SK-N-SH treated with all-trans-retinoic acid at 6 μM for 48 hours (cell line): ENCODE results near the gene TMEM201.

Experiments used
- ATAC-seq: fragments of 200-7000 bp; cut with Tn5 transposase; 3 replicates; pipeline ENCODE4 v1.9.1; 2020; ENCODE audit warnings: mild to moderate bottlenecking, moderate library complexity
- ARNTL ChIP-seq: fragments of 450-650 bp; formaldehyde crosslinking; IDR thresholded peaks from 2 replicates; pipeline ENCODE4 v1.5.0; 2020; ENCODE audit warnings: low read depth, mild to moderate bottlenecking, moderate library complexity, borderline replicate concordance
- BACH2 ChIP-seq: fragments of 250-450 bp; sonication (Bioruptor Pico); IDR thresholded peaks from 2 replicates; pipeline ENCODE4 v1.9.0; 2021; ENCODE audit warnings: mild to moderate bottlenecking, borderline replicate concordance
- CSDC2 ChIP-seq: fragments of 250-450 bp; sonication (Bioruptor Pico); IDR thresholded peaks from 2 replicates; pipeline ENCODE4 v1.5.0; 2020; ENCODE audit warnings: mild to moderate bottlenecking, moderate library complexity
- ESRRG ChIP-seq: fragments of 250-450 bp; sonication (Bioruptor Pico); IDR thresholded peaks from 2 replicates; pipeline ENCODE4 v1.6.1; 2021; ENCODE audit warnings: mild to moderate bottlenecking
- GLIS3 ChIP-seq: fragments of 250-450 bp; sonication (Bioruptor Pico); IDR thresholded peaks from 2 replicates; pipeline ENCODE4 v1.5.0; 2020; ENCODE audit warnings: mild to moderate bottlenecking, moderate library complexity
- ISL1 ChIP-seq: fragments of 250-450 bp; sonication (Bioruptor Pico); IDR thresholded peaks from 2 replicates; pipeline ENCODE4 v2.1.2; 2022; ENCODE audit warnings: mild to moderate bottlenecking, moderate library complexity
- PPARA ChIP-seq: fragments of 250-450 bp; sonication (Bioruptor Pico); IDR thresholded peaks from 2 replicates; pipeline ENCODE4 v1.5.0; 2020; ENCODE audit warnings: mild to moderate bottlenecking, borderline replicate concordance
- RARB ChIP-seq: fragments of 250-450 bp; sonication (Bioruptor Pico); IDR thresholded peaks from 2 replicates; pipeline ENCODE4 v1.8.0; 2021; ENCODE audit warnings: mild to moderate bottlenecking, moderate library complexity
- SNAI2 ChIP-seq: fragments of 250-450 bp; sonication (Bioruptor Pico); IDR thresholded peaks from 2 replicates; pipeline ENCODE4 v1.5.0; 2020; ENCODE audit warnings: mild to moderate bottlenecking, moderate library complexity
- TCF4 ChIP-seq: fragments of 250-450 bp; sonication (Bioruptor Pico); IDR thresholded peaks from 2 replicates; pipeline ENCODE4 v1.8.0; 2021; ENCODE audit warnings: mild to moderate bottlenecking, moderate library complexity, borderline replicate concordance
- TOX ChIP-seq: fragments of 250-450 bp; sonication (Bioruptor Pico); IDR thresholded peaks from 2 replicates; pipeline ENCODE4 v1.8.0; 2021; ENCODE audit warnings: mild to moderate bottlenecking, moderate library complexity, borderline replicate concordance
- ZC3H10 ChIP-seq: fragments of 250-450 bp; sonication (Bioruptor Pico); IDR thresholded peaks from 2 replicates; pipeline ENCODE4 v1.5.1; 2021; ENCODE audit warnings: mild to moderate bottlenecking, moderate library complexity
- ZFP3 ChIP-seq: fragments of 250-450 bp; sonication (Bioruptor Pico); IDR thresholded peaks from 2 replicates; pipeline ENCODE4 v1.5.0; 2020; ENCODE audit warnings: mild to moderate bottlenecking, moderate library complexity
- ZNF70 ChIP-seq: fragments of 450-650 bp; formaldehyde crosslinking; IDR thresholded peaks from 2 replicates; pipeline ENCODE4 v1.5.0; 2020; ENCODE audit warnings: mild to moderate bottlenecking, moderate library complexity
- TF ChIP-seq, protein P1 (sequence below): fragments of 250-450 bp; sonication (Bioruptor Pico); IDR thresholded peaks from 2 replicates; pipeline ENCODE4 v1.5.0; 2020; ENCODE audit warnings: mild to moderate bottlenecking, moderate library complexity
- TF ChIP-seq, protein P2 (sequence below): fragments of 250-450 bp; sonication (Bioruptor Pico); IDR thresholded peaks from 2 replicates; pipeline ENCODE4 v1.8.0; 2020; ENCODE audit warnings: mild to moderate bottlenecking, moderate library complexity, borderline replicate concordance
- TF ChIP-seq, protein P3 (sequence below): fragments of 250-450 bp; sonication (Bioruptor Pico); IDR thresholded peaks from 2 replicates; pipeline ENCODE4 v1.5.1; 2021; ENCODE audit warnings: mild to moderate bottlenecking, moderate library complexity
- TF ChIP-seq, protein P4 (sequence below): fragments of 250-450 bp; sonication (Bioruptor Pico); IDR thresholded peaks from 2 replicates; pipeline ENCODE4 v1.8.0; 2021; ENCODE audit warnings: low read depth, mild to moderate bottlenecking, moderate library complexity, borderline replicate concordance

Gene TMEM201

DNA sequence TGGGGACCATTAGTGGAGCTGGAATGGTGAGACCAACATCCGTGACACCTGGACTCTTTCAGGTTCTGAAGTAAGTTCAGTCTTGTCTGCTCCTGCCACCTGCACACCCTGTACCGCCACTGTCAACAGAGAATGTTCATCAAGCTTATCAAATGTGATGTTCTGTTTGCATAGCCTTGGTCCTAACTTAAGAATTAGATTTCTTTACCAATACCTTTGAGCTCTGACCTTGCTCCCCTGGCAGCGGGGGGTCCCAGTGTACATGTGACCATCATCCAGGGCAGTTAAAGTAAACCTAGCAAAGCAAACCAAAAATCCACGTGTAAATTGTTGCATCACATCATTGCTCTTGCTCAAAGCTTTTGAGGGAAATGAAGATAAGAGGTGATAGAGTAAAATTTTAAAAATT lies 35.0 kb upstream of the TMEM201 start:
- ATAC-seq: no peak
- TF ChIP-seq TCF4 (CRISPR knock-in tag): no peak
- no peak for TF ChIP-seq ZFP3
- no peak for TF ChIP-seq BACH2 (CRISPR knock-in tag)
- TF ChIP-seq, all 23 proteins: peak for 0

DNA sequence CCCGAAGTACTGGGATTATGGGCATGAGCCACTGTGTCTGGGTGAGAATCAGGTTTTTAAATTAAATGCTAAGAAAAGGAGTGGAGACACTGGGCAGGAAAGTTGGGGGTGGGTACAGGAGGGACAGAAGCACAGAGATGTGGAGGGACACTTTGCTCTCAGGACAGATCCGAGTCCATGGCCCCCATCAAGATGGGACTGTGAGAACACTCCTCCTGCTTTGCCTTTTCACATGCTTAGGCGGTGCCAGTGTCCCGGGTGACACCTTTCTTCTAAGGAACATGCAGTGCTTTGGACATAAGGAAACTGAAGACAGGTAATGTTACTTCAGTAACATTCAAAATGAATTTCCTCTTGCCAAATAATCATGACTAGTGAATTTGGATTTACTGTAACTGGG lies 32.8 kb upstream of the TMEM201 start:
- TF ChIP-seq ARNTL (no peak), ZC3H10 (CRISPR knock-in tag) (no peak), SNAI2 (no peak), ZNF70 (no peak), GLIS3 (CRISPR knock-in tag) (no peak), TCF4 (CRISPR knock-in tag) (no peak), ISL1 (CRISPR knock-in tag) (no peak), ZFP3 (no peak)
- TF ChIP-seq, protein P1, sequence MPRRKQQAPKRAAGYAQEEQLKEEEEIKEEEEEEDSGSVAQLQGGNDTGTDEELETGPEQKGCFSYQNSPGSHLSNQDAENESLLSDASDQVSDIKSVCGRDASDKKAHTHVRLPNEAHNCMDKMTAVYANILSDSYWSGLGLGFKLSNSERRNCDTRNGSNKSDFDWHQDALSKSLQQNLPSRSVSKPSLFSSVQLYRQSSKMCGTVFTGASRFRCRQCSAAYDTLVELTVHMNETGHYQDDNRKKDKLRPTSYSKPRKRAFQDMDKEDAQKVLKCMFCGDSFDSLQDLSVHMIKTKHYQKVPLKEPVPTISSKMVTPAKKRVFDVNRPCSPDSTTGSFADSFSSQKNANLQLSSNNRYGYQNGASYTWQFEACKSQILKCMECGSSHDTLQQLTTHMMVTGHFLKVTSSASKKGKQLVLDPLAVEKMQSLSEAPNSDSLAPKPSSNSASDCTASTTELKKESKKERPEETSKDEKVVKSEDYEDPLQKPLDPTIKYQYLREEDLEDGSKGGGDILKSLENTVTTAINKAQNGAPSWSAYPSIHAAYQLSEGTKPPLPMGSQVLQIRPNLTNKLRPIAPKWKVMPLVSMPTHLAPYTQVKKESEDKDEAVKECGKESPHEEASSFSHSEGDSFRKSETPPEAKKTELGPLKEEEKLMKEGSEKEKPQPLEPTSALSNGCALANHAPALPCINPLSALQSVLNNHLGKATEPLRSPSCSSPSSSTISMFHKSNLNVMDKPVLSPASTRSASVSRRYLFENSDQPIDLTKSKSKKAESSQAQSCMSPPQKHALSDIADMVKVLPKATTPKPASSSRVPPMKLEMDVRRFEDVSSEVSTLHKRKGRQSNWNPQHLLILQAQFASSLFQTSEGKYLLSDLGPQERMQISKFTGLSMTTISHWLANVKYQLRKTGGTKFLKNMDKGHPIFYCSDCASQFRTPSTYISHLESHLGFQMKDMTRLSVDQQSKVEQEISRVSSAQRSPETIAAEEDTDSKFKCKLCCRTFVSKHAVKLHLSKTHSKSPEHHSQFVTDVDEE (CRISPR knock-in tag): no peak
- TF ChIP-seq, protein P2, sequence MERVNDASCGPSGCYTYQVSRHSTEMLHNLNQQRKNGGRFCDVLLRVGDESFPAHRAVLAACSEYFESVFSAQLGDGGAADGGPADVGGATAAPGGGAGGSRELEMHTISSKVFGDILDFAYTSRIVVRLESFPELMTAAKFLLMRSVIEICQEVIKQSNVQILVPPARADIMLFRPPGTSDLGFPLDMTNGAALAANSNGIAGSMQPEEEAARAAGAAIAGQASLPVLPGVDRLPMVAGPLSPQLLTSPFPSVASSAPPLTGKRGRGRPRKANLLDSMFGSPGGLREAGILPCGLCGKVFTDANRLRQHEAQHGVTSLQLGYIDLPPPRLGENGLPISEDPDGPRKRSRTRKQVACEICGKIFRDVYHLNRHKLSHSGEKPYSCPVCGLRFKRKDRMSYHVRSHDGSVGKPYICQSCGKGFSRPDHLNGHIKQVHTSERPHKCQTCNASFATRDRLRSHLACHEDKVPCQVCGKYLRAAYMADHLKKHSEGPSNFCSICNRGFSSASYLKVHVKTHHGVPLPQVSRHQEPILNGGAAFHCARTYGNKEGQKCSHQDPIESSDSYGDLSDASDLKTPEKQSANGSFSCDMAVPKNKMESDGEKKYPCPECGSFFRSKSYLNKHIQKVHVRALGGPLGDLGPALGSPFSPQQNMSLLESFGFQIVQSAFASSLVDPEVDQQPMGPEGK: no peak
- TF ChIP-seq, protein P3, sequence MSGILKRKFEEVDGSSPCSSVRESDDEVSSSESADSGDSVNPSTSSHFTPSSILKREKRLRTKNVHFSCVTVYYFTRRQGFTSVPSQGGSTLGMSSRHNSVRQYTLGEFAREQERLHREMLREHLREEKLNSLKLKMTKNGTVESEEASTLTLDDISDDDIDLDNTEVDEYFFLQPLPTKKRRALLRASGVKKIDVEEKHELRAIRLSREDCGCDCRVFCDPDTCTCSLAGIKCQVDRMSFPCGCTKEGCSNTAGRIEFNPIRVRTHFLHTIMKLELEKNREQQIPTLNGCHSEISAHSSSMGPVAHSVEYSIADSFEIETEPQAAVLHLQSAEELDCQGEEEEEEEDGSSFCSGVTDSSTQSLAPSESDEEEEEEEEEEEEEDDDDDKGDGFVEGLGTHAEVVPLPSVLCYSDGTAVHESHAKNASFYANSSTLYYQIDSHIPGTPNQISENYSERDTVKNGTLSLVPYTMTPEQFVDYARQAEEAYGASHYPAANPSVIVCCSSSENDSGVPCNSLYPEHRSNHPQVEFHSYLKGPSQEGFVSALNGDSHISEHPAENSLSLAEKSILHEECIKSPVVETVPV (CRISPR knock-in tag): no peak
- ATAC-seq: no peak

DNA sequence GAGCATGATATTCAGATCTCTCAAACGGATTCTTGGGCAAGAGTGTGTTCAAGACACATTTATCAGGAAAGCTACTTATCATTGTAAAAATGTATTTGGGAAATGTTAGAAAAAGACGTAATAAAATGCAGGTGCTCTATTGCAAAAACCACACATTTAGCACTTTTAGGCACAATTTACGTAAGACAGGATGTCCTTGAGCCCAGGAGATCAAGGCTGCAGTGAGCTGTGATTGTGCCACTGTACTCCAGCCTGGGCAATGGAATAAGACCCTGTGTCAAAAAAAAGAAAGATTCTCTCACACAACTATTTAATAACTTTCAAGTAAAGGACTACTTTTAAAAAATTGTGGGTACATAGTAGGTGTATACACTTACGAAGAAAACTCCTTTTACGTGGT lies 31.1 kb upstream of the TMEM201 start:
- TF ChIP-seq TOX (no peak), TCF4 (CRISPR knock-in tag) (no peak), ZC3H10 (CRISPR knock-in tag) (no peak), PPARA (CRISPR knock-in tag) (no peak), CSDC2 (no peak), ZNF70 (no peak), RARB (no peak), ESRRG (CRISPR knock-in tag) (no peak)
- TF ChIP-seq, protein P2: no peak
- ATAC-seq: no peak

DNA sequence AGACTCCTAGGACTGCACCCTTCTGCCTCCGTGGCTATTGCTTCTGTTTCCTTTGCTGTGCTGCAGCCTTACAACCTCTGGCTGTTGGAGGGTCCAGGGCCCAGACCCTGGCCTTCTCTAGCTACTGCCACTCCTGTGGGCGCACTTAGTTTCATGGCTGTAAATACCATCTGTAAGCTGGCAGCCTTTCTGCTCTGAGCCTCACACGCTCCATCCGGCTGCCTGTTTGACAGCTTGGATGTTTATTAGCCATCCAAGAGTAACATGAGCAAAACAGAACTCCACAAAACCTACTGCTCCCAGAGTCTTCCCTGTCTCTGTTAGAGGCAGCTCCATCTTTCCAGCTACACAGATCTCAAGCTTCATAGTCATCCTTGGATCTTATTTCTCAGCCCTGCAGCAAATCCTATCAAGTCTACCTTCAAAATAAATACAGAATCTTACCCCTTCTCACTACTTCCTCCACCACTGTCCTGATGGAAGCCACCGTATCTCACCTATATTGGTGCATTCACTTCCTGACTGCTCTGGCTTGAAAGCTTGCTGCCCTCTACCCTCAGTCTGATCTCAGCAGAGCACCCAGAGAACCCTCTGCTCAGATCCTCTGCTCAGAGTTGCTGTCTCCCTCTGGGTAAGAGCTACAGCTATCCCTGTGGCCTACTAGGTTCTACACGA lies 30.3 kb upstream of the TMEM201 start:
- no peak for TF ChIP-seq TOX
- no peak for TF ChIP-seq ZFP3
- TF ChIP-seq, protein P4, sequence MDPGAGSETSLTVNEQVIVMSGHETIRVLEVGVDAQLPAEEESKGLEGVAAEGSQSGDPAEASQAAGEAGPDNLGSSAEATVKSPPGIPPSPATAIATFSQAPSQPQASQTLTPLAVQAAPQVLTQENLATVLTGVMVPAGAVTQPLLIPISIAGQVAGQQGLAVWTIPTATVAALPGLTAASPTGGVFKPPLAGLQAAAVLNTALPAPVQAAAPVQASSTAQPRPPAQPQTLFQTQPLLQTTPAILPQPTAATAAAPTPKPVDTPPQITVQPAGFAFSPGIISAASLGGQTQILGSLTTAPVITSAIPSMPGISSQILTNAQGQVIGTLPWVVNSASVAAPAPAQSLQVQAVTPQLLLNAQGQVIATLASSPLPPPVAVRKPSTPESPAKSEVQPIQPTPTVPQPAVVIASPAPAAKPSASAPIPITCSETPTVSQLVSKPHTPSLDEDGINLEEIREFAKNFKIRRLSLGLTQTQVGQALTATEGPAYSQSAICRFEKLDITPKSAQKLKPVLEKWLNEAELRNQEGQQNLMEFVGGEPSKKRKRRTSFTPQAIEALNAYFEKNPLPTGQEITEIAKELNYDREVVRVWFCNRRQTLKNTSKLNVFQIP: no peak
- no peak for TF ChIP-seq ESRRG (CRISPR knock-in tag)
- no peak for TF ChIP-seq TCF4 (CRISPR knock-in tag)
- no peak for TF ChIP-seq ZNF70
- no peak for TF ChIP-seq BACH2 (CRISPR knock-in tag)
- no peak for TF ChIP-seq ARNTL
- TF ChIP-seq, protein P3 (CRISPR knock-in tag): no peak
- no peak for TF ChIP-seq ZC3H10 (CRISPR knock-in tag)

More for the DNA sequence above, 30.3 kb upstream of the TMEM201 start:
- ATAC-seq: no peak
